B cell (primary cell): ENCODE data around the gene TLR8.

Experiments used
- CTCF ChIP-seq: fragments of 200-600 bp; IDR thresholded peaks from one replicate; pipeline ENCODE4 v1.8.0; 2022; ENCODE audit warnings: antibody characterized with exemption, mild to moderate bottlenecking
- EZH2 ChIP-seq: IDR thresholded peaks from 2 replicates; pipeline ENCODE4 v1.6.1; 2012; ENCODE audit warnings: borderline replicate concordance, low read depth, mild to moderate bottlenecking, moderate library complexity, low read length; ENCODE audit not compliant: insufficient read depth, poor library complexity, severe bottlenecking

GRCh38 chrX:12867685-12868084, 38.7 kb upstream of the TLR8 start:
- TF ChIP-seq CTCF (no peak), EZH2 (no peak)
